ENCODE results near the gene HOXD8.

Gene HOXD8

GRCh38 chr2:176166272-176166671, 36.8 kb downstream of the HOXD8 start:
- Histone ChIP-seq H3K4me2 (ENCODE audit: low read depth, low read length, poor library complexity, severe bottlenecking) (no peak overlapping the region), H3K27me3 (ENCODE audit: low read length) (no peaks in the 10 kb centered on the region), H3K9ac (ENCODE audit: low read length) (no peak overlapping the region), H3K27ac (ENCODE audit: low read depth, low read length) (no peak overlapping the region), H2AFZ (ENCODE audit: low read depth, low read length, severe bottlenecking) (no peak overlapping the region), H3K79me2 (ENCODE audit: insufficient read depth, low read length) (no peaks in the 10 kb centered on the region), H3K36me3 (ENCODE audit: low read length) (no peaks in the 10 kb centered on the region), H3K9me3 (ENCODE audit: insufficient read depth, low read length) (no peaks in the 10 kb centered on the region), H4K20me1 (ENCODE audit: low read depth, low read length) (no peaks in the 10 kb centered on the region), H3K9me2 (replicated peaks; ENCODE audit: insufficient read depth, low read length) (no peaks in the 10 kb centered on the region), H3K4me3 (ENCODE audit: insufficient read depth, low read length, poor library complexity, severe bottlenecking) (no peak overlapping the region), H3F3A (ENCODE audit: insufficient read depth) (no peaks in the 10 kb centered on the region)
- no peak for TF ChIP-seq CTCF (IDR thresholded peaks at IDR 0.05; ENCODE audit: insufficient read depth, low read length, poor library complexity, severe bottlenecking)
- TF ChIP-seq EZH2phosphoT487 (conservative IDR thresholded peaks at IDR 0.05; ENCODE audit: low read length), result no peak

- no peak overlapping the region for H2AFZ ChIP-seq (ENCODE audit: low read depth, low read length, severe bottlenecking)
- H3K9ac ChIP-seq (ENCODE audit: low read length), result no peak overlapping the region
- H3K4me2 ChIP-seq (ENCODE audit: low read depth, low read length, poor library complexity, severe bottlenecking), result no peak overlapping the region
- no peaks in the 10 kb centered on the region for H3K9me2 ChIP-seq (replicated peaks; ENCODE audit: insufficient read depth, low read length)
- no peaks in the 10 kb centered on the region for H3F3A ChIP-seq (ENCODE audit: insufficient read depth)
- no peak for TF ChIP-seq EZH2phosphoT487 (conservative IDR thresholded peaks at IDR 0.05; ENCODE audit: low read length)
- no peak for TF ChIP-seq CTCF (IDR thresholded peaks at IDR 0.05; ENCODE audit: insufficient read depth, low read length, poor library complexity, severe bottlenecking)
- no peaks in the 10 kb centered on the region for H3K27me3 ChIP-seq (ENCODE audit: low read length)
- H3K27ac ChIP-seq (ENCODE audit: low read depth, low read length), result no peak overlapping the region
- no peaks in the 10 kb centered on the region for H4K20me1 ChIP-seq (ENCODE audit: low read depth, low read length)
- H3K4me3 ChIP-seq (ENCODE audit: insufficient read depth, low read length, poor library complexity, severe bottlenecking), result no peak overlapping the region
- H3K9me3 ChIP-seq (ENCODE audit: insufficient read depth, low read length), result no peaks in the 10 kb centered on the region
- no peaks in the 10 kb centered on the region for H3K36me3 ChIP-seq (ENCODE audit: low read length)
- H3K79me2 ChIP-seq (ENCODE audit: insufficient read depth, low read length), result no peaks in the 10 kb centered on the region
Observed at GRCh38 chr2:176167398-176167797, 37.9 kb downstream of the HOXD8 start.

GRCh38 chr2:176169181-176169580, 39.7 kb downstream of the HOXD8 start:
- Histone ChIP-seq H3K9me3 (ENCODE audit: insufficient read depth, low read length) (no peaks in the 10 kb centered on the region), H3K9me2 (replicated peaks; ENCODE audit: insufficient read depth, low read length) (no peaks in the 10 kb centered on the region), H3K27me3 (ENCODE audit: low read length) (no peaks in the 10 kb centered on the region), H4K20me1 (ENCODE audit: low read depth, low read length) (no peaks in the 10 kb centered on the region), H3K36me3 (ENCODE audit: low read length) (no peaks in the 10 kb centered on the region), H3K4me3 (ENCODE audit: insufficient read depth, low read length, poor library complexity, severe bottlenecking) (no peak overlapping the region), H2AFZ (ENCODE audit: low read depth, low read length, severe bottlenecking) (no peak overlapping the region), H3K79me2 (ENCODE audit: insufficient read depth, low read length) (no peaks in the 10 kb centered on the region), H3F3A (ENCODE audit: insufficient read depth) (no peaks in the 10 kb centered on the region), H3K4me2 (ENCODE audit: low read depth, low read length, poor library complexity, severe bottlenecking) (no peak overlapping the region), H3K9ac (ENCODE audit: low read length) (no peak overlapping the region), H3K27ac (ENCODE audit: low read depth, low read length) (no peak overlapping the region)
- TF ChIP-seq EZH2phosphoT487 (conservative IDR thresholded peaks at IDR 0.05; ENCODE audit: low read length) (no peak), CTCF (IDR thresholded peaks at IDR 0.05; ENCODE audit: insufficient read depth, low read length, poor library complexity, severe bottlenecking) (no peak)
